Measurements from ENCODE around the gene TBC1D5. TPM values are rescaled to one million over a fixed set of nuclear protein-coding genes. Genes with fewer than 3 reads are reported as not detected.

The TBC1D5 gene
- total and polyA plus RNA-seq, 2 donors (not counting 1 experiment from before 2014, with no cell fraction given) = 22.6 to 111 TPM

DNA sequence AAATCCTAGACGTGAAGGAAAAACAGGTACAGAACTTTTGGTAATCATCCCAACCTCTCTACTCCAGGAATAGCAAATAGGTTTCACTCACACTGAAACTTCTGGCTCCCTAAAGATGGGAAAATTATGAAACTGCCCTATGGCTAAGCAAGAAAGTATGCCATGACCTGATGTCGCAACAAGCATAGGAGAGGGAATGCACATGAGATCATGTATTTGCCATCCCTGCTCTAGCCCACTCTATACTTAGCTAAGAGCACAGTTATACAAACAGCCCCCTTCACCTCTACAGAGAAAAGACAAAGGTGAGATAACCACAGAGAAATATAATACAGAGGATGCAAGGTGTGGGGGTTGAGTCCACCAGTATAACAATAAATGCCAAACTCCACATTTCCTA, 102.7 kb downstream of the TBC1D5 start:
- H4K20me1 ChIP-seq (ENCODE audit: control insufficient read depth, insufficient read depth, low read length, poor library complexity, severe bottlenecking) = peaks cover 30% of the 10 kb centered on the region
- Mint-ChIP-seq H3K27me3 (no peaks in the 10 kb centered on the region), H3K4me3 (no peak overlapping the region), H3K9me3 (ENCODE audit: insufficient read depth) (no peaks in the 10 kb centered on the region), H3K4me1 (peaks cover 23% of the 10 kb centered on the region), H3K27ac (no peak overlapping the region)
- peaks cover 0 to 2% of the 10 kb centered on the region in 2 experiments for H3K36me3 ChIP-seq (replicated peaks in 1 of 2; ENCODE audit: control extremely low read depth in 1 of 2, control insufficient read depth in 1 of 2, extremely low read depth in 1 of 2, insufficient read depth in 2 of 2, low read length in 1 of 2)
- no peak overlapping the region for H3K9ac ChIP-seq (ENCODE audit: low read length)
- intact Hi-C loops (cut with micrococcal nuclease) = loop anchor here (10.0 kb wide), 1 partner anchor 105 kb away; the partner anchor contains the start of gene TBC1D5
- no peak overlapping the region for H3K4me2 ChIP-seq (replicated peaks; ENCODE audit: low read depth, low read length, poor library complexity, severe bottlenecking)
- peaks cover 68% of the 10 kb centered on the region for H3K79me2 ChIP-seq (ENCODE audit: control insufficient read depth, insufficient read depth, low read length)
- no peak overlapping the region for H3K27ac ChIP-seq (ENCODE audit: low read length in 2 of 2)
- no peaks in the 10 kb centered on the region for H3K4me1 ChIP-seq (ENCODE audit: control insufficient read depth in 2 of 2, insufficient read depth in 2 of 2, low read length in 2 of 2)
- ATAC-seq (ENCODE audit: low read depth) = no peak
- no peak overlapping the region for H2AFZ ChIP-seq (ENCODE audit: insufficient read depth, low read depth, low read length, poor library complexity, severe bottlenecking)
- ChIA-PET CTCF (interaction anchor here (4.0 kb wide), 1 partner anchor 201 kb away, joined by 21 read pairs; no protein-coding TSS in a partner anchor), POLR2A (no interaction called here)
- DNase-seq = no peak
- H3K4me3 ChIP-seq (ENCODE audit: control extremely low read depth in 1 of 5, extremely low read depth in 1 of 5, insufficient read depth in 1 of 5, low read depth in 2 of 5, low read length in 4 of 5) = no peak overlapping the region
- no peak for TF ChIP-seq EZH2 (IDR thresholded peaks at IDR 0.05; ENCODE audit: borderline replicate concordance, insufficient read depth, low read depth, low read length, poor library complexity, severe bottlenecking)
- no peak for TF ChIP-seq CTCF (IDR thresholded peaks at IDR 0.05)
- no peaks in the 10 kb centered on the region for H3K27me3 ChIP-seq (replicated peaks in 1 of 4; ENCODE audit: control extremely low read depth in 1 of 4, control insufficient read depth in 3 of 4, insufficient read depth in 4 of 4, low read length in 3 of 4)
- H3K9me3 ChIP-seq (ENCODE audit: control extremely low read depth in 1 of 3, control insufficient read depth in 2 of 3, insufficient read depth in 1 of 3, low read length in 2 of 3) = no peaks in the 10 kb centered on the region
- WGBS (ENCODE audit: insufficient coverage) = no CpG with 5 or more reads among the region's 2 CpGs

GRCh38 chr3:17639257-17639656, 103.2 kb downstream of the TBC1D5 start:
- POLR2A ChIA-PET = no interaction called here
- Histone ChIP-seq H3K9me3 (ENCODE audit: control extremely low read depth in 1 of 3, control insufficient read depth in 2 of 3, insufficient read depth in 1 of 3, low read length in 2 of 3) (no peaks in the 10 kb centered on the region), H2AFZ (ENCODE audit: insufficient read depth, low read depth, low read length, poor library complexity, severe bottlenecking) (no peak overlapping the region), H3K4me3 (ENCODE audit: control extremely low read depth in 1 of 5, extremely low read depth in 1 of 5, insufficient read depth in 1 of 5, low read depth in 2 of 5, low read length in 4 of 5) (no peak overlapping the region), H3K79me2 (ENCODE audit: control insufficient read depth, insufficient read depth, low read length) (peaks cover 71% of the 10 kb centered on the region), H4K20me1 (ENCODE audit: control insufficient read depth, insufficient read depth, low read length, poor library complexity, severe bottlenecking) (peaks cover 31% of the 10 kb centered on the region), H3K9ac (ENCODE audit: low read length) (no peak overlapping the region), H3K4me2 (replicated peaks; ENCODE audit: low read depth, low read length, poor library complexity, severe bottlenecking) (no peak overlapping the region), H3K27ac (ENCODE audit: low read length in 2 of 2) (no peak overlapping the region), H3K4me1 (ENCODE audit: control insufficient read depth in 2 of 2, insufficient read depth in 2 of 2, low read length in 2 of 2) (no peaks in the 10 kb centered on the region), H3K36me3 (replicated peaks in 1 of 2; ENCODE audit: control extremely low read depth in 1 of 2, control insufficient read depth in 1 of 2, extremely low read depth in 1 of 2, insufficient read depth in 2 of 2, low read length in 1 of 2) (peaks cover 0 to 2% of the 10 kb centered on the region in 2 experiments), H3K27me3 (replicated peaks in 1 of 4; ENCODE audit: control extremely low read depth in 1 of 4, control insufficient read depth in 3 of 4, insufficient read depth in 4 of 4, low read length in 3 of 4) (no peaks in the 10 kb centered on the region)
- CTCF ChIA-PET = interaction anchor here (1.3 to 4.0 kb wide), 2 partner anchors 11 to 202 kb away, joined by 4 to 21 read pairs; no protein-coding TSS in a partner anchor
- intact Hi-C loops (cut with micrococcal nuclease) = no loop called here
- Mint-ChIP-seq H3K4me1 (peaks cover 23% of the 10 kb centered on the region), H3K27ac (no peak overlapping the region), H3K9me3 (ENCODE audit: insufficient read depth) (no peaks in the 10 kb centered on the region), H3K4me3 (no peak overlapping the region), H3K27me3 (no peaks in the 10 kb centered on the region)
- WGBS (ENCODE audit: insufficient coverage) = no CpG with 5 or more reads among the region's 2 CpGs
- ATAC-seq (ENCODE audit: low read depth) = no peak
- no peak for TF ChIP-seq CTCF (IDR thresholded peaks at IDR 0.05)
- TF ChIP-seq EZH2 (IDR thresholded peaks at IDR 0.05; ENCODE audit: borderline replicate concordance, insufficient read depth, low read depth, low read length, poor library complexity, severe bottlenecking) = no peak
- DNase-seq = no peak

Data from B cell (primary cell).